ENCODE data around the gene RAB3IL1.

RAB3IL1 gene

GRCh38 chr11:61910187-61911127 lies 6.9 kb downstream of the RAB3IL1 start:
- Histone ChIP-seq H3K36me3 (ENCODE audit: low read length) (no peaks in the 10 kb centered on the region), H3K9me2 (replicated peaks; ENCODE audit: insufficient read depth, low read length) (no peaks in the 10 kb centered on the region), H3K4me2 (ENCODE audit: low read depth, low read length, poor library complexity, severe bottlenecking) (no peak overlapping the region), H3K79me2 (ENCODE audit: insufficient read depth, low read length) (no peaks in the 10 kb centered on the region), H3K9me3 (ENCODE audit: insufficient read depth, low read length) (no peaks in the 10 kb centered on the region), H2AFZ (ENCODE audit: low read depth, low read length, severe bottlenecking) (no peak overlapping the region), H4K20me1 (ENCODE audit: low read depth, low read length) (no peaks in the 10 kb centered on the region), H3K27me3 (ENCODE audit: low read length) (no peaks in the 10 kb centered on the region), H3K27ac (ENCODE audit: low read depth, low read length) (no peak overlapping the region), H3F3A (ENCODE audit: insufficient read depth) (no peaks in the 10 kb centered on the region), H3K4me3 (ENCODE audit: insufficient read depth, low read length, poor library complexity, severe bottlenecking) (no peak overlapping the region), H3K9ac (ENCODE audit: low read length) (no peak overlapping the region)
- no peak for TF ChIP-seq EZH2phosphoT487 (conservative IDR thresholded peaks at IDR 0.05; ENCODE audit: low read length)
- TF ChIP-seq CTCF (IDR thresholded peaks at IDR 0.05; ENCODE audit: insufficient read depth, low read length, poor library complexity, severe bottlenecking) = no peak

DNA sequence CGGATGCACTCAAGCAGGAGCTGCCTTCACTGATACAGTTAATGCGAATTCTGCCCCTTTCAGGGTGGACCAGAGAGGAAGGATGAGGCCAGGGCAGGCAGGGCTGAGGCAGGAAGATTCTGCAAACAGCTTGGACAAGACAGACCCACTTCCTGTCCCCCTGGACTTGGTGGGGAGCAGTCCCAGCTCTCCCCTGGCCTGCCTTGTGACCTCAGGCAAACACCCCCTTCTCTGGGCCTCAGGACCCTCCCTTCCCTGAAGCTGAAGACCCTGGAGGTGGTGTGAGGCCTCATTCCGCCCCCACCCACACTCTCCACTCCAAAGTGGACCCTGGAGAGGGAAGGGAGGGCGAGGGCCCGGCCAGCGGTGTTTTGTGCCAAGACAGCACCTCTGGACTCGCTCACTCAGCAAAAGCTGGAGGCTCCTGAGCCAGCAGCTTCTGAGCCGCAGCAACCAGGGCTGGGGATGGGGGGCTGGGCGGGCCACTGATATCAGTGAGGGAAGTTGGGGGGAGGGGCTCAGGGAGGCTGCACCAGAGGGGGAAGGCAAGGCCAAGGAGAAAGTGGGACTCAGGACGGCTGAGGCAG lies 8.5 kb downstream of the RAB3IL1 start:
- Histone ChIP-seq H3K9me3 (ENCODE audit: insufficient read depth, low read length) (no peaks in the 10 kb centered on the region), H3K36me3 (ENCODE audit: low read length) (no peaks in the 10 kb centered on the region), H3K79me2 (ENCODE audit: insufficient read depth, low read length) (no peaks in the 10 kb centered on the region), H3K27me3 (ENCODE audit: low read length) (no peaks in the 10 kb centered on the region), H3K4me3 (ENCODE audit: insufficient read depth, low read length, poor library complexity, severe bottlenecking) (no peak overlapping the region), H2AFZ (ENCODE audit: low read depth, low read length, severe bottlenecking) (no peak overlapping the region), H3F3A (ENCODE audit: insufficient read depth) (no peaks in the 10 kb centered on the region), H3K9me2 (replicated peaks; ENCODE audit: insufficient read depth, low read length) (no peaks in the 10 kb centered on the region), H3K27ac (ENCODE audit: low read depth, low read length) (no peak overlapping the region), H3K9ac (ENCODE audit: low read length) (no peak overlapping the region), H3K4me2 (ENCODE audit: low read depth, low read length, poor library complexity, severe bottlenecking) (no peak overlapping the region), H4K20me1 (ENCODE audit: low read depth, low read length) (no peaks in the 10 kb centered on the region)
- TF ChIP-seq EZH2phosphoT487 (conservative IDR thresholded peaks at IDR 0.05; ENCODE audit: low read length) (no peak), CTCF (IDR thresholded peaks at IDR 0.05; ENCODE audit: insufficient read depth, low read length, poor library complexity, severe bottlenecking) (no peak)

- H3K9me3 ChIP-seq (ENCODE audit: insufficient read depth, low read length) = no peaks in the 10 kb centered on the region
- TF ChIP-seq CTCF (IDR thresholded peaks at IDR 0.05; ENCODE audit: insufficient read depth, low read length, poor library complexity, severe bottlenecking) (no peak), EZH2phosphoT487 (conservative IDR thresholded peaks at IDR 0.05; ENCODE audit: low read length) (no peak)
- no peaks in the 10 kb centered on the region for H3K79me2 ChIP-seq (ENCODE audit: insufficient read depth, low read length)
- H3K4me2 ChIP-seq (ENCODE audit: low read depth, low read length, poor library complexity, severe bottlenecking) = no peak overlapping the region
- no peak overlapping the region for H3K27ac ChIP-seq (ENCODE audit: low read depth, low read length)
- no peaks in the 10 kb centered on the region for H3K27me3 ChIP-seq (ENCODE audit: low read length)
- H3K4me3 ChIP-seq (ENCODE audit: insufficient read depth, low read length, poor library complexity, severe bottlenecking) = no peak overlapping the region
- H3K9me2 ChIP-seq (replicated peaks; ENCODE audit: insufficient read depth, low read length) = no peaks in the 10 kb centered on the region
- H4K20me1 ChIP-seq (ENCODE audit: low read depth, low read length) = no peaks in the 10 kb centered on the region
- no peaks in the 10 kb centered on the region for H3K36me3 ChIP-seq (ENCODE audit: low read length)
- no peaks in the 10 kb centered on the region for H3F3A ChIP-seq (ENCODE audit: insufficient read depth)
- H2AFZ ChIP-seq (ENCODE audit: low read depth, low read length, severe bottlenecking) = no peak overlapping the region
- no peak overlapping the region for H3K9ac ChIP-seq (ENCODE audit: low read length)
These were observed 9.3 kb downstream of the RAB3IL1 start for GRCh38 chr11:61907871-61908729.

Data from SU-DHL-6 (cell line).